GM19193 (cell line): ENCODE data around the gene PALLD.

Experiments used
- POLR2A ChIP-seq: IDR thresholded peaks from 4 replicates; pipeline ENCODE4 v1.6.1; 2011; ENCODE audit not compliant: insufficient read depth, insufficient read length; ENCODE audit errors: extremely low read depth

The PALLD gene

GRCh38 chr4:168647646-168648375, 151.0 kb downstream of the PALLD start:
- TF ChIP-seq POLR2A: no peak

GRCh38 chr4:168648494-168648893, 151.6 kb downstream of the PALLD start:
- TF ChIP-seq POLR2A: no peak

GRCh38 chr4:168648929-168649328, 152.1 kb downstream of the PALLD start:
- TF ChIP-seq POLR2A: no peak

- TF ChIP-seq POLR2A: no peak
These were observed 154.5 kb downstream of the PALLD start for GRCh38 chr4:168651374-168651773.

GRCh38 chr4:168651864-168652263, 155.0 kb downstream of the PALLD start:
- TF ChIP-seq POLR2A: no peak

GRCh38 chr4:168652755-168653154, 155.9 kb downstream of the PALLD start:
- TF ChIP-seq POLR2A: no peak

- TF ChIP-seq POLR2A: no peak
These were observed 157.4 kb downstream of the PALLD start for GRCh38 chr4:168654104-168654847.

- no peak for TF ChIP-seq POLR2A
These were observed 158.0 kb downstream of the PALLD start for GRCh38 chr4:168654848-168655174.

- no peak for TF ChIP-seq POLR2A
These were observed 158.3 kb downstream of the PALLD start for GRCh38 chr4:168655182-168655581.

- TF ChIP-seq POLR2A: no peak
These were observed 159.3 kb downstream of the PALLD start for GRCh38 chr4:168656055-168656660.

- no peak for TF ChIP-seq POLR2A
These were observed 160.2 kb downstream of the PALLD start for GRCh38 chr4:168656946-168657473.

- TF ChIP-seq POLR2A: no peak
These were observed 161.9 kb downstream of the PALLD start for GRCh38 chr4:168658751-168659150.

GRCh38 chr4:168659741-168660465, 163.1 kb downstream of the PALLD start:
- TF ChIP-seq POLR2A: no peak

- TF ChIP-seq POLR2A: no peak
These were observed 165.6 kb downstream of the PALLD start for GRCh38 chr4:168662297-168662984.
